ENCODE measurements around the gene MAGI2. TPM values are rescaled to one million over a fixed set of nuclear protein-coding genes. Genes with fewer than 3 reads are reported as not detected.
"Not testable (repeated sequence)": the region's sequence is repeated elsewhere in the genome, so short reads cannot be mapped to it uniquely, and the experiment has no call there.

The MAGI2 gene
- total and polyA plus RNA-seq, 2 experiments from 2014 or later: 16.8 to 24.7 TPM

DNA sequence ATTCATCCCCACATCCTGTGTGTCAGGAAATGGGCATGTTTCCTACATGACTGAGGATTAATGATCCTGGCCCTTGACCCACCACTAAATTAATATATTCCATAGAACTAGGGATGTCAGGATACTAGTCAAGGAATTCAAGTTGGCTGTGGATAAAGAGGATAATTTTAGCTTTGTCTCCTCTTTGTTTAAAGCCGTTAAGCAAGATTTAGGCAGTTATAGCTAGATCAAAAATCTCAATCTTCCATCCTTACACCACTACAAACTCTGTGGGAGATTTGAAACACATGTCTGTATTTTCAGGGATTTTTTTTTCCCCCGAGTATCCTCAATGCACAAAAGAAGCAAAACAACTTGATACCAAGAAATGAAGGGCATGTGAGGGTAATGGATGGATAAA is 417.1 kb downstream of the MAGI2 start:
- no peaks in the 10 kb centered on the region for H3K36me3 ChIP-seq
- no peaks in the 10 kb centered on the region for H3K4me1 ChIP-seq (ENCODE audit: low read depth)
- H3K27ac ChIP-seq: no peak overlapping the region
- H3K4me3 ChIP-seq: no peak overlapping the region
- no peaks in the 10 kb centered on the region for H3K9me3 ChIP-seq (ENCODE audit: low read depth)
- H3K27me3 ChIP-seq: no peaks in the 10 kb centered on the region
- TF ChIP-seq CTCF (IDR thresholded peaks at IDR 0.05; ENCODE audit: low read depth, low read length): no peak
- DNase-seq (ENCODE audit: low read depth in 1 of 2, low spot score in 1 of 2): no peak

- no peak for TF ChIP-seq CTCF (IDR thresholded peaks at IDR 0.05; ENCODE audit: low read depth, low read length)
- Histone ChIP-seq H3K4me3 (no peak overlapping the region), H3K9me3 (ENCODE audit: low read depth) (no peaks in the 10 kb centered on the region), H3K27ac (no peak overlapping the region), H3K36me3 (no peaks in the 10 kb centered on the region), H3K27me3 (no peaks in the 10 kb centered on the region), H3K4me1 (ENCODE audit: low read depth) (no peaks in the 10 kb centered on the region)
- no peak for DNase-seq (ENCODE audit: low read depth in 1 of 2, low spot score in 1 of 2)
Observed at GRCh38 chr7:79035858-79036257, 417.6 kb downstream of the MAGI2 start.

GRCh38 chr7:79034730-79035129 is 418.7 kb downstream of the MAGI2 start:
- Histone ChIP-seq H3K4me3 (no peak overlapping the region), H3K36me3 (no peaks in the 10 kb centered on the region)

DNA sequence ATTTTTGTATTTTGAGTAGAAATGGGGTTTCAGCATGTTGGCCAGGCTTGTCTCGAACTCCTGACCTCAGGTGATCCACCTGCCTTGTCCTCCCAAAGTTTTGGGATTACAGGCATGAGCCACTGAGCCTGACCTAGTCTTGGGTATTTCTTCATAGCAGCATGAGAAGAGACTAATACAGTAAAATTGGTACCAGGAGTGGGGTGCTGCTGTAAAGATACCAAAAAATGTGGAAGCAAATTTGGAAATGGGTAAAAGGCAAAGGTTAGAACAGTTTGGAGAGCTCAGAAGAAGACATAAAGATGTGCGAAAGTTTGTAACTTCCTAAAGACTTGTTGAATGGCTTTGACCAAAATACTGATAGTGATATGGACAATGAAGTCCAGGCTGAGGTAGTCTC is 433.8 kb downstream of the MAGI2 start:
- not testable (repeated sequence) for H3K27ac ChIP-seq; H3K36me3 ChIP-seq; H3K4me1 ChIP-seq (ENCODE audit: low read depth); DNase-seq (ENCODE audit: low read depth in 1 of 2, low spot score in 1 of 2); H3K9me3 ChIP-seq (ENCODE audit: low read depth); H3K27me3 ChIP-seq; H3K4me3 ChIP-seq

More at GRCh38 chr7:79034730-79035129, 418.7 kb downstream of the MAGI2 start:
- no peak for TF ChIP-seq CTCF (IDR thresholded peaks at IDR 0.05; ENCODE audit: low read depth, low read length)
- Histone ChIP-seq H3K9me3 (ENCODE audit: low read depth) (no peaks in the 10 kb centered on the region), H3K4me1 (ENCODE audit: low read depth) (no peaks in the 10 kb centered on the region), H3K27ac (no peak overlapping the region), H3K27me3 (no peaks in the 10 kb centered on the region)
- no peak for DNase-seq (ENCODE audit: low read depth in 1 of 2, low spot score in 1 of 2)

GRCh38 chr7:79011921-79012320 is 441.5 kb downstream of the MAGI2 start:
- H3K4me1 ChIP-seq (ENCODE audit: low read depth): no peaks in the 10 kb centered on the region
- DNase-seq (ENCODE audit: low read depth in 1 of 2, low spot score in 1 of 2): no peak
- no peaks in the 10 kb centered on the region for H3K27me3 ChIP-seq
- no peak for TF ChIP-seq CTCF (IDR thresholded peaks at IDR 0.05; ENCODE audit: low read depth, low read length)
- no peaks in the 10 kb centered on the region for H3K9me3 ChIP-seq (ENCODE audit: low read depth)
- no peaks in the 10 kb centered on the region for H3K36me3 ChIP-seq
- H3K27ac ChIP-seq: no peak overlapping the region
- no peak overlapping the region for H3K4me3 ChIP-seq

GRCh38 chr7:79009647-79010046 is 443.8 kb downstream of the MAGI2 start:
- Histone ChIP-seq H3K4me3 (no peak overlapping the region), H3K9me3 (ENCODE audit: low read depth) (no peaks in the 10 kb centered on the region), H3K27ac (no peak overlapping the region), H3K27me3 (no peaks in the 10 kb centered on the region), H3K36me3 (no peaks in the 10 kb centered on the region), H3K4me1 (ENCODE audit: low read depth) (no peaks in the 10 kb centered on the region)
- TF ChIP-seq CTCF (IDR thresholded peaks at IDR 0.05; ENCODE audit: low read depth, low read length): no peak
- DNase-seq (ENCODE audit: low read depth in 1 of 2, low spot score in 1 of 2): no peak

Measured in cardiac muscle cell (in vitro differentiated cells and primary cell).